GM20431 (cell line): ENCODE measurements around the gene MYO5A.

Experiments used
- in situ Hi-C: fragments of 300-500 bp; cut with MseI, MboI; formaldehyde crosslinking; loops from one replicate; pipeline ENCODE4 v1.15.0; 2020; ENCODE audit warnings: low sequenced_read_pairs; ENCODE audit not compliant: unreplicated experiment

MYO5A gene

DNA sequence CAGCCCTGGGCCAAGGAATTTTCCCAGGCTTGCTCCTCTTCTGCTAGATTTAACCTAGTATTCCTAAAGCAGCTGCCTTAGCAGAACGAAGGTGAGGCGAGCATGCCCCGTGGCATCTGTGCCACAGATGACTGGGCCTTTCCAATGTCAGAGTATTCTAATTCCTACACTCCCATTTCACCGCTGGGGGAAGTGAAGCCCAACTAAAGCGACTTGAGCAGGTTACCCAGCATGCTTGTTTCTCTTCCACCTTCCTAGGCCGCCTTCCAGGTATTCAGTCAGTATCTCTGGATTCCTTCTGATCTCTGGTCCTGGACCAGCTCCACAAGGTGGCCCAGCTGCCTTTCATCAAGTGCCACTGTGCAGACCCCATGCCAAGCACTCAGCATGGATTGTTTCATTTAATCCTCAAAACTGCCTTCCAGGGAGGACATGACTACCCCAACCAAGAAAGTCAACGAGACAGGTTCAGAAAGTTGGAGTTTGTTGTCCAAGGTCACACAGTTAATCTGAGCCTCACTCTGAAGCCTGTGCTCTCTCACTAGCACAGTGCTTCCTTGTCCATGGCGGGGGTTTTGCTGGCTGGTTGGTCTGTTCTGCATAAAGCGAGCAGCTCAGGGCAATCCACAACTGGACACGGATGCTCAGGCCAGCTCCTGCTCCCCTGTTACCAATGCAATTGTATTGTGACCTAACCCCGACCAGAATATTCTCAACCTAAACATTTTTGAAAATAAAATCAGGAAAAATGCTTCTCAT is 248.2 kb downstream of the MYO5A start:
- in situ Hi-C loops: no loop called here

DNA sequence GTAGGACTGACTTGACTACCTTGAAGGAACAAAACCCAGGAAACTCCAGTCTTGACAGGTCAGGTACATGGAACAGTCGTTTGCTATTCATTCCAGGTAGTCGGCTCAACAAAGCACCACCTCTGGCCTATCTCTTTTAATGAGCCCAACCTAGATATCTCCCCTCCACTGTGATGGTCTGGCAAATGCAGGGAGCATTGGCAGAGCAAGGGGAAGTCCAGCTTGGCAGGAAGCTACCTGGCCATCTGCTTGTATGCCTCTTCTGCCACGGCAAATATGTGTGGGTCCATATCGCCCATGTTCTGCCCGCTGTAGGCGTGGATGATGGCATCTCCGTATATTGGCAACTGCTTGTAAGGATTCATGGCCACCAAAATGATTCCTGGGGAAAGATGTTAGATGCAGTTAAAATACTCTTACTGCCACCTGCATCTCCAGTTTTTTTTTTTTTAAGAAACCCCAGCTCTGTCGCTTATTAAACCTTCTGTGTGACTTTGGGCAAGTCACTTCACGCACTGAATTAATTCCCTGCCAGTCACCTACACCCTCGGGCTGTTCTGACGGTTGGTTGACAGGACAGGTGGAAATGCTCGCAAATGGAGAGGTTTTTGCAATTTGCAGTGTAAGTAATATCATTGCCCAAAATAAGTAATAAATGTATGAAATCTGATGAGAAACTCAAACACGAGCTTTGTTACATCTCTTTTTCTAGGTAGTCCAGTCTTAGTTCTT is 249.9 kb downstream of the MYO5A start:
- in situ Hi-C loops: no loop called here

DNA sequence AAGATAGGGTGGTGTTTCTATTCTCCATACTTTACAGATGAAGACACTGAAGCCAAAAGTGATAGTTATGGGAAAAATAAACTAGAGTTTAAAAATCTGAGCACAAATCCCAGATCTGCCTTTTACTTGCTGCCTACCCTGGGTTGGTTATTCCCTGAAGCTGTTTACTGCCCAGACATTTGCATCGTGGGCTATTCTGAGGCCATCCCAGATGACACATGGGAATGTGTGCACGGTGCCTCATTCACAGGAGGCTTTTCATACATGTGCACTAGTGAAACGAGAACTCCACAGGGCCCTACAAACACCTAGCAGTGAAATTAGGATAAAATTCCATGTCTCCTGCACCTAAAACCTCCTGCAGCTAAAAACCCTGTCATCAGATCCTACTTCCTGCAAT is 250.5 kb downstream of the MYO5A start:
- in situ Hi-C loops: no loop called here

DNA sequence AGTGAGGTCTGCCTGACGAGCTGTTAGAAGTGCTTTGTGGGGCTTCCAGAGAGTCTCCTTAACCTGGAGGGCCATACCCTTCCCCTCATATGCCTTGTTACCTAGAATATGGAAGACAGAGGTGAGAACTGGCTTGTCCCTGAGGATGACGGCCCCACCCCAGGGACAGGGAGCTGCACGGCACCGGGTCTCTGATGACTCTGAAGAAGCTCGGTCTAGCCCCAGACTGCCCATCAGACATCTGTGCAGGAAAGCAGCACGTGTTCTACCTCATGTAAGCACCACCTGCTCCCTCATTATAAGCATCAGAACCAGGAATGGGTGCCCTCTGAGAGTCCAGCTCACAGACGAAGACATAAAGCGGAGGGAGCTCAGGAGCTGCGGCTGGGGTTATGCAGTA is 251.1 kb downstream of the MYO5A start:
- in situ Hi-C loops: no loop called here

DNA sequence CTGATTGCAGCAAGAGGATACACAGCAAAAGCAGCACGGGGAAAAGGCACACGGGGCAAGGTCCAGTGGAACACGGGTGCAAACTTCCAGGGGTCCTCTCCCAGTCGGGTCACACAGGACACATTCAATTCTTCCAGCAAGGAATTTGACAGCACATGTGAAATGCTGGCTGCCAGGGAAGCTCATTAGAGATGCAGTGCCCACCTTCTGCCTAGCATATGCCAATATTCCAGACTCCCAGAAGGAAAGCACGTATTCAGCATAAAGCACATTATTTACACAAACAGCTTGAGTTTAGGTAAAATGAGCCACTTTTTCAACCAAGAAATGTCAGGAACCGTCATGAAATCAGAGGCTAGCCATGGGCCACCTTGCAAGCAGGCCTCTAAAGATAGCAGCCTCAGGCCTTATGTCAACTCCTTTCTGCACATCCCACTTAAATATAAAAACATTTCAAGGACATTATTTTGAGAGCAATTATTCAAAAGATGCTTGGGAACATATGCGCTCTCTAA is 252.4 kb downstream of the MYO5A start:
- in situ Hi-C loops: no loop called here

DNA sequence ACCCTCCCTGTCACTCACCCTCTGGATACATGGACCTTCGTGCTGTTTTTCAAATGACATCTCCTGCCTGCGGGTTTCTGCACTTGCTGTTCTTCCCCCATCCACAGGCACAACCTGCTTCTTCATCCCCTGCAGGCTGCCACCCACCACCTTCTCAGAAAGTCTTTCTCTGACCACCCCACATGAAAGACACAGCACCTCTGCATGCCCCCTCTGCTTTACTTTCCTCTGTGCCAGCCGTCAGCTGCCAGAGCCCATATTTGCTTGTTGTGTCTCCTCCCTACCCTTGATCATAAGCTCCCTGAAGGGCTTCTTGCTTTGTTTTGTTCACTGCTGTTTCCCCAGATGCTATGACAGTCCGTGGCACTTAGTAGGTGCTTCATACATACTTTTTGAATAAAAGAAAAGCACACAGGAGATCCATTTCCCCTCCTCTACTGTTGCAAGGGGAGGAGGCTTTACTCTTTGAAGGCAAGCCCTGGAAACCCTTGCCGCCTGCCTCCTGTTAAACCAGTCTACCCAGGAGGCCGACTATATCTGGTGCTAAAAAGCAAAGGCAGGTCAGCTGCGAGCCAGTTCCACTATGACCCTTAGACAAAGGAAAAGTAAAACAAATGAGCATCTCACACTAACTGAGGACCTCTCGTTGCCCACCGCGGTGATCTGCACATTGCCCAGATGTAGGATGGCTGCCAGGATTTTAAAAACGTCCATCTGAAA is 265.0 kb downstream of the MYO5A start:
- in situ Hi-C loops: loop anchor here (25.0 kb wide), 1 partner anchor 474 kb away; no protein-coding TSS in a partner anchor

DNA sequence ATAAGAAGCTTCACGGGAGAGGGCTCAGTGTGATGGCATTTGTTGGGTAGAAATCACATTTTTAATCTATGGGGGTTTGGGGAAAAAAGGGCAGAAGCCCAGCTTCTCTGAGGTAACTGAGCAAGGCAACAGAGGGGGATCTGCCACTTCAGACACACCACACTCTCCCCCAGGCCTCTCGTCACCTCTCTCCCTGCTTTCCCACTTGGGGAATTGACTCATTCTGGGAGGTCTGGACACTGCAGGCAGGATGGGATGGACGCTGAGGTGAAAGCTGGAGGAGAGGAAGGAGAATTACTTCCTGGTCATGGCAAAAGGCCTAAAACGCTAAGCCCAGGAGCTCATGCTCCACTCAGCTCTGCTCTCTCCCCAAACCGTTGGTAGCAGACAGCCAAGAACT is 266.3 kb downstream of the MYO5A start:
- in situ Hi-C loops: loop anchor here (25.0 kb wide), 1 partner anchor 475 kb away; no protein-coding TSS in a partner anchor

DNA sequence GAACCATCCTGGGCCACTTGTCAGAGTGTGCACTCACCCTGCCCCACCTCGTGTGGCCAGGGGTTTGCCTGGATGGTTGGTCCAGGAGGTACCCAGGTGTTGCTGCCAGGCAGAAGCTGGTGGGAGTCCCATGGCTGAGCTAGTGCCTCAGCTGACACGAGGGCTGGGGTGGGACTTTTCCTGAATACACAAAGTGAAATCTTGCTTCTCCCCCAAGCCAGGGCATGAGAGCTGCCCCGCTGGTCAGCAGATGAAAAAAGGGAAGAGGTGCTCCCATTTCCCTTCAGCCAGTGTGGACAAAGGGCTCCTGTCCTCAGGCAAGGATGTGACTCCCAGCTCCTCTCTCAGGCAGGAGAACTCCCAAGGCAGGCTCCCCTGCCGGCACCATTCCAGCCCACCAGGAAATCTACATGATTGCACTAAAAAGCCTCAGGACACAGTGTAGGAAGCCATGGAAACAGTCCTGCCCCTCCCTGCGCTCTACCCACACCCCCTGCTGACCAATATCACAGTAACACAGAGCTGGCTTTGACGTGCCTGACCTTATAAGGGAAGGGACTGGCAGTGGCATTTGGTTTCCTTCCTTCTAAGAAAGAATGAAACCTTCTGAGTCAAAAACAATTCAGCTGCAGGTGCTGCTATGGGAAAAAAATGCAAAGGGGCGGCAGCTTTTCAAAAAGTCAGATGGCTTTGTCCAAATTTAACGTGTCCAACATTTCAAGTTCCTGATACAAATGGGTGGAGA is 267.0 kb downstream of the MYO5A start:
- in situ Hi-C loops: loop anchor here (25.0 kb wide), 1 partner anchor 476 kb away; no protein-coding TSS in a partner anchor

DNA sequence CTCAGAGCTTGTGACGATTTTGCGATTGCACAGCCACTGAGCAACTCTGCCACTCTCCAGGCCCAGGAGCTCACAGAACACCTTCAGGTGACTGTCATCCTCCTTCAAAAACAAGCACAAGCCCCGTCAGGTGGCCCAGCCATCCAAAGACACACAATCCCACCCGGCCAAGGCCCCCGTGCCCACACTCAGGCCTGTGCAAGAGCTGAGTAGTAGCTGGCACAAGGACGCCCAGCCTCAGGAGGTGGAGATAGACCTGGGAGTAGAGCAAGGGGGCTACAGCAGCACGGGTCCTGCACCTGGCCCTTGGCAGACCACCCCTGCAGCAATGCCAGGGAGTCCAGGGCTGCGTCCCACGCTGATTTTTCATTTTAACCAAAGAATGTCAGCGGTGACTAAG is 267.7 kb downstream of the MYO5A start:
- in situ Hi-C loops: loop anchor here (25.0 kb wide), 1 partner anchor 476 kb away; no protein-coding TSS in a partner anchor

DNA sequence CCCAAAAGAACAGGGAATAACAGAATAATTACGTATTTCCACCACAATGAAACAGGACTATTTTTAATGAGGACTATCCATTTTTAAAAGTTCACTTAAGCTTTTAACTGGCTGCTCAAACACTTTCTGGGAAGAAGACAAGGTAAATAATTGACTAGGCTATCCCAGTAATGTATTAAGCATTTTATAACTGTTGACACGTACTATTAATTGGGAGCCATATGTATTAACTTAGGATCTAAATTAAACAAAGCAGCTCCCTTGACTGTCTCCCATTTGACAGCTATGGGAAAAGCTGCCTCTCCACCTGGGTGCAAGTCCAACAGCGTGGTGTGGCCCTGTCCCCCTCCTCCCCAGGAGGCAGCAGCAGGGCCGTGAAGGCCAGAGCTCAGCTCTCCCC is 269.2 kb downstream of the MYO5A start:
- in situ Hi-C loops: loop anchor here (25.0 kb wide), 1 partner anchor 478 kb away; no protein-coding TSS in a partner anchor

DNA sequence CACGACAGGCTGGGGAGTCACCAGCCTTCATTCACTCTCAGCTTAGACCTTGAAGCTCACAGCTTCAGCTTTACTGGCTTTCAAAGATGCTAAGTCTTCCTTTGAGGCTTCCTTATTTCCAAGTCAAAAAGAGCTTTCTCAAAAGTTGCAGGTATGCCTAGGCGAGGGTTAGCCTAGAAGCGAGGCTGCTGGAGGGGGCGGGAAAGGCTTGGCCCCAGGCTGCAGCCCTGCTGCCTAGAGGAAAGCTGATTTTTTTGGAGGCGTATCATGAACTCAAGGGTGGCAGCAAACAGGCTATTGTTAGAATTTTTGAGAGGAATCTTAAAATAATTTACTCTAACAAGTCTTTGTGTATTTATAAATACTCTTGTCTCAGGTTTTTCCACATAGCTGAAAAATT is 270.2 kb downstream of the MYO5A start:
- in situ Hi-C loops: loop anchor here (25.0 kb wide), 1 partner anchor 479 kb away; no protein-coding TSS in a partner anchor

DNA sequence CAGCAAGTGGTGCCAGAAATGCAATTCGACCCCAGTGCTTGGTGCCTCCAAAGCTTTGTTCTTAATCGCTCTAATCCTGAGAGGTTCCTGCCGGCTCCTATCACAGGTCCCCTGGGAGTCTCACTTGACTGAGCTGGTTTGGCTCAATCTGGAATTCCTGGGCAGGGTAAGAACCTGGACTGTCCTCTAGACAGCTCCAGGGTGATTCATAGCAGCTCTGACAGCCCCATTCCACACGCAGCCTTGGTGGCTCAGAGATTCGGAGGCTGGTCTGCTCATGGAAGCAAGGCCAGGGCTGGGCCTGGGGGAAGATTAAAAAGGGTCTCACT is 271.0 kb downstream of the MYO5A start:
- in situ Hi-C loops: loop anchor here (25.0 kb wide), 1 partner anchor 480 kb away; no protein-coding TSS in a partner anchor
